K562 (cell line): ENCODE results near the gene WNT7A. TPM values are rescaled to one million over a fixed set of nuclear protein-coding genes. Genes with fewer than 3 reads are reported as not detected.

Source experiments
- ATAC-seq: fragments of 200-7000 bp; cut with Tn5 transposase; 3 replicates; pipeline ENCODE4 v1.9.1; 2020; ENCODE audit warnings: moderate library complexity
- BruUV-seq: library from RNA; stranded (reverse); fragments of 400-500 nt; replicated peaks from 2 replicates; lab custom pipeline; 2021; lab: Mats Ljungman, UMichigan
- CTCF ChIA-PET: fragments of 300-600 bp; formaldehyde crosslinking; extraction: SDS; loops from one replicate; lab custom pipeline; 2021; ENCODE audit warnings: low intra/inter-chr PET ratio; lab: Yijun Ruan, JAX
- POLR2A ChIA-PET: fragments of 300-600, 350-650 bp; sonication (Branson Sonifier 250); formaldehyde crosslinking; extraction: SDS; loops from one replicate; lab custom pipeline; 2021; ENCODE audit warnings: antibody characterized with exemption, inconsistent platforms; lab: Yijun Ruan, JAX
- DNase-seq, 4 experiments: peaks; one replicate each; pipeline versions ENCODE4 v3.0.0 to v3.0.0-alpha.2; 2011 to 2018; ENCODE audit warnings: low spot score in 3 of 4, mixed read lengths in 3 of 4; ENCODE audit errors: extremely low read depth in 1 of 4
- FAIRE-seq: peaks from 2 replicates; lab custom pipeline; 2011; peaks lifted over from hg19 to GRCh38; lab: Jason Lieb, UNC
- H2AFZ ChIP-seq: 2 replicates; pipeline ENCODE4 v1.6.0; 2011; ENCODE audit warnings: low read depth, low read length, control low read depth, inconsistent platforms
- H3K27ac ChIP-seq: fragments of 200-600 bp; 3 replicates; pipeline ENCODE4 v1.8.0; 2011; ENCODE audit warnings: low read depth, mild to moderate bottlenecking, control low read depth, inconsistent platforms, low read length, moderate library complexity, mixed read lengths; ENCODE audit errors: extremely low read depth
- H3K27me3 ChIP-seq, 2 experiments: fragments of 300-600 bp in 1 of 2; 2 replicates in 1 of 2; 3 replicates in 1 of 2; pipeline versions ENCODE4 v1.6.0 to v1.8.0; 2011; ENCODE audit warnings: inconsistent platforms in 2 of 2, low read length in 2 of 2, mild to moderate bottlenecking in 1 of 2, mixed read lengths in 1 of 2, moderate library complexity in 1 of 2; ENCODE audit not compliant: control insufficient read depth in 2 of 2, insufficient read depth in 2 of 2
- H3K36me3 ChIP-seq: fragments of 300-600 bp; 3 replicates; pipeline ENCODE4 v1.8.0; 2011; ENCODE audit warnings: mild to moderate bottlenecking, low read length, inconsistent platforms; ENCODE audit not compliant: control insufficient read depth, insufficient read depth
- H3K4me1 ChIP-seq, 2 experiments: fragments of 200-600 bp in 1 of 2; replicated peaks in 1 of 2; 2 replicates in 1 of 2; 3 replicates in 1 of 2; pipeline versions ENCODE4 v1.5.1 to v1.8.0; 2011; ENCODE audit warnings: inconsistent platforms in 2 of 2, low read length in 2 of 2, mild to moderate bottlenecking in 1 of 2, mixed read lengths in 1 of 2, moderate library complexity in 1 of 2; ENCODE audit not compliant: control insufficient read depth in 2 of 2, insufficient read depth in 2 of 2
- H3K4me2 ChIP-seq: 2 replicates; pipeline ENCODE4 v1.6.1; 2011; ENCODE audit warnings: low read length, control low read depth, inconsistent platforms, mixed read lengths; ENCODE audit not compliant: insufficient read depth
- H3K4me3 ChIP-seq: fragments of 200-600 bp; sonication (generic), shearing (Covaris generic); 2 replicates; pipeline ENCODE4 v1.5.1; 2016; ENCODE audit warnings: control low read depth, inconsistent platforms
- H3K79me2 ChIP-seq: fragments of 200-600 bp; 3 replicates; pipeline ENCODE4 v1.8.0; 2011; ENCODE audit warnings: low read length, inconsistent platforms; ENCODE audit not compliant: control insufficient read depth, insufficient read depth
- H3K9ac ChIP-seq, 2 experiments: 2 replicates each; pipeline versions ENCODE4 v1.6.0 to v1.6.1; 2011; ENCODE audit warnings: low read depth in 2 of 2, low read length in 2 of 2, control low read depth in 1 of 2, inconsistent platforms in 1 of 2, mild to moderate bottlenecking in 1 of 2, mixed read lengths in 1 of 2; ENCODE audit not compliant: insufficient read depth in 1 of 2
- H3K9me1 ChIP-seq: one replicate; pipeline ENCODE4 v1.6.0; 2011; ENCODE audit warnings: inconsistent platforms, mild to moderate bottlenecking, low read length, moderate library complexity; ENCODE audit not compliant: control insufficient read depth, insufficient read depth
- H3K9me3 ChIP-seq: replicated peaks from 2 replicates; pipeline ENCODE4 v1.5.1; 2011; ENCODE audit warnings: low read depth, low read length, inconsistent platforms; ENCODE audit not compliant: control insufficient read depth, insufficient read depth
- H4K20me1 ChIP-seq: replicated peaks from 2 replicates; pipeline ENCODE4 v1.6.1; 2011; ENCODE audit warnings: low read length, inconsistent platforms, mixed read lengths; ENCODE audit not compliant: control insufficient read depth, insufficient read depth
- ARID1B ChIP-seq: fragments of 450-650 bp; IDR thresholded peaks from 2 replicates; pipeline ENCODE4 v1.6.1; 2016; ENCODE audit warnings: antibody characterized with exemption, mild to moderate bottlenecking, inconsistent platforms
- BDP1 ChIP-seq: IDR thresholded peaks from 3 replicates; pipeline ENCODE4 v1.6.1; 2011; ENCODE audit not compliant: insufficient read length, insufficient read depth
- GTF2A2 ChIP-seq: IDR thresholded peaks from 2 replicates; pipeline ENCODE4 v1.6.1; 2016; ENCODE audit warnings: mild to moderate bottlenecking, missing genetic modification characterization, missing compliant biosample characterization
- JUN ChIP-seq, 2 experiments: sonication (generic) in 1 of 2; formaldehyde crosslinking in 1 of 2; IDR thresholded peaks; 2 replicates each; pipeline versions ENCODE4 v1.6.1 to v1.8.0; 2012 to 2022; ENCODE audit warnings: borderline replicate concordance in 2 of 2, mild to moderate bottlenecking in 2 of 2, improper control_type of control experiment in 1 of 2, low read depth in 1 of 2, low read length in 1 of 2, missing genetic modification reagents in 1 of 2
- PHB2 ChIP-seq: fragments of 450-650 bp; IDR thresholded peaks from 2 replicates; pipeline ENCODE4 v1.6.1; 2017; ENCODE audit warnings: low read depth
- RBFOX2 ChIP-seq: fragments of 200-400 bp; formaldehyde crosslinking; IDR thresholded peaks from 2 replicates; pipeline ENCODE4 v1.6.1; 2017; ENCODE audit warnings: low read depth, mild to moderate bottlenecking, low read length, moderate library complexity
- XRCC5 ChIP-seq: fragments of 200-400 bp; formaldehyde crosslinking; IDR thresholded peaks from 2 replicates; pipeline ENCODE4 v1.6.1; 2017; ENCODE audit warnings: low read depth, mild to moderate bottlenecking, low read length
- ZNF175 ChIP-seq: fragments of 200-800 bp; sonication (Bioruptor generic); IDR thresholded peaks from 2 replicates; pipeline ENCODE4 v1.6.1; 2016; ENCODE audit warnings: low read depth, mild to moderate bottlenecking, missing genetic modification characterization, missing compliant biosample characterization
- ZNF282 ChIP-seq: sonication (generic); formaldehyde crosslinking; IDR thresholded peaks from 2 replicates; pipeline ENCODE4 v1.8.1; 2023; ENCODE audit warnings: missing genetic modification reagents
- WGBS: fragments of 100-300 bp; shearing (Covaris generic); methylation state at CpG from one replicate; pipeline ENCODE4 v1.1.6; 2016; ENCODE audit warnings: low coverage, mixed read lengths; ENCODE audit not compliant: insufficient coverage; ENCODE audit errors: missing lambda C conversion rate; 5-methylcytosine and 5-hydroxymethylcytosine counted together
- in situ Hi-C: fragments of 300-500 bp; cut with MboI; formaldehyde crosslinking; loops from 4 replicates; pipeline ENCODE4 v1.15.0; 2018; ENCODE audit warnings: inconsistent platforms, mixed read lengths
- intact Hi-C: fragments of 100-400 bp; cut with micrococcal nuclease; formaldehyde crosslinking; loops from 2 replicates; pipeline ENCODE4 v1.14.2; 2022
- polyA plus RNA-seq, 8 experiments: library from polyadenylated mRNA; depleted of rRNA in 4 of 8; stranded (reverse) in 5 of 8; unstranded in 3 of 8; fragments of >200 nt; fragmentation: Nextera tagmentation in 2 of 8; fragmentation: Illumina TruSeq in 1 of 8; extraction: Ambion mirVana in 2 of 8; extraction: Trizol in 1 of 8; gene quantifications; 2 replicates each; pipeline versions ENCODE4 v1.2.1 to v1.2.3, GENCODE V29; 2011 to 2014; ENCODE audit warnings: inconsistent platforms in 1 of 8, missing spikeins in 1 of 8
- total RNA-seq, 7 experiments: library from RNA; depleted of rRNA in 6 of 7; stranded (reverse); fragments of >200 nt in 6 of 7; fragmentation: Illumina TruSeq in 2 of 7; extraction: Trizol in 2 of 7; gene quantifications; 2 replicates each; pipeline versions ENCODE4 v1.2.1 to v1.2.3, GENCODE V29; 2011 to 2021; ENCODE audit warnings: low replicate concordance in 1 of 7
- TF ChIP-seq, protein P1 (sequence below): fragments of 250-450 bp; sonication (Bioruptor Pico); IDR thresholded peaks from 2 replicates; pipeline ENCODE4 v1.4.0; 2020; ENCODE audit warnings: mild to moderate bottlenecking, moderate library complexity
- TF ChIP-seq, protein P2 (sequence below): fragments of 450-650 bp; formaldehyde crosslinking; IDR thresholded peaks from 2 replicates; pipeline ENCODE4 v1.4.0; 2020; ENCODE audit warnings: mild to moderate bottlenecking
- TF ChIP-seq, protein P3 (sequence below): sonication (generic); formaldehyde crosslinking; IDR thresholded peaks from 2 replicates; pipeline ENCODE4 v1.8.1; 2023; ENCODE audit warnings: mild to moderate bottlenecking, missing genetic modification reagents

Gene WNT7A
- total and polyA plus RNA-seq, 9 of the 15 experiments (the other 6 are each of a cell fraction or from before 2014, with no cell fraction given): 0.03 TPM; not detected in 8

DNA sequence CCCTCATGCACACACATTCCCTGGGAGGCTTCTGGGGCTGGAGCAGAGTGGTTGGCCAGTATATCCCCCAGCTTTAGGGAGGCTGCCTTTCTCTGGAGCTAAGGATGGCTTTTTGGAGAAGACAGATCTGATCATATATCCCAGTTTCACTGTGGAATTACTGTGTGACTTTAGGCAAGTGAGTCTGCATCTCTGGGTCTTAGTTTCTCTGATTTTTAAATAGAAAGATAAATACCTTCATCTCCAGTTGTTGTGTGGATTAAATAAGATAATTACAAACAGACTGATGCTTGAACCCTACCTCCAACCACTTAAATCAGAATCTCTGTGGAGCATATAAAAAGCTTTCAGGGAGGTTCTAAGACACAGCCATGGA, 11.1 kb upstream of the WNT7A start (continued):
- TF ChIP-seq, protein P1, sequence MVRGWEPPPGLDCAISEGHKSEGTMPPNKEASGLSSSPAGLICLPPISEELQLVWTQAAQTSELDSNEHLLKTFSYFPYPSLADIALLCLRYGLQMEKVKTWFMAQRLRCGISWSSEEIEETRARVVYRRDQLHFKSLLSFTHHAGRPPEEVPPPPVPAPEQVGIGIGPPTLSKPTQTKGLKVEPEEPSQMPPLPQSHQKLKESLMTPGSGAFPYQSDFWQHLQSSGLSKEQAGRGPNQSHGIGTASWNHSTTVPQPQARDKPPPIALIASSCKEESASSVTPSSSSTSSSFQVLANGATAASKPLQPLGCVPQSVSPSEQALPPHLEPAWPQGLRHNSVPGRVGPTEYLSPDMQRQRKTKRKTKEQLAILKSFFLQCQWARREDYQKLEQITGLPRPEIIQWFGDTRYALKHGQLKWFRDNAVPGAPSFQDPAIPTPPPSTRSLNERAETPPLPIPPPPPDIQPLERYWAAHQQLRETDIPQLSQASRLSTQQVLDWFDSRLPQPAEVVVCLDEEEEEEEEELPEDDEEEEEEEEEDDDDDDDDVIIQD (CRISPR knock-in tag): no peak
- TF ChIP-seq, protein P2, sequence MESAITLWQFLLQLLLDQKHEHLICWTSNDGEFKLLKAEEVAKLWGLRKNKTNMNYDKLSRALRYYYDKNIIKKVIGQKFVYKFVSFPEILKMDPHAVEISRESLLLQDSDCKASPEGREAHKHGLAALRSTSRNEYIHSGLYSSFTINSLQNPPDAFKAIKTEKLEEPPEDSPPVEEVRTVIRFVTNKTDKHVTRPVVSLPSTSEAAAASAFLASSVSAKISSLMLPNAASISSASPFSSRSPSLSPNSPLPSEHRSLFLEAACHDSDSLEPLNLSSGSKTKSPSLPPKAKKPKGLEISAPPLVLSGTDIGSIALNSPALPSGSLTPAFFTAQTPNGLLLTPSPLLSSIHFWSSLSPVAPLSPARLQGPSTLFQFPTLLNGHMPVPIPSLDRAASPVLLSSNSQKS: 0 out of 2 replicates have a peak, but pooled peaks have one; percentile 52
- TF ChIP-seq BDP1 (no peak), XRCC5 (no peak), RBFOX2 (peak; percentile 4; the same call in 1 of the 2 replicates)

DNA sequence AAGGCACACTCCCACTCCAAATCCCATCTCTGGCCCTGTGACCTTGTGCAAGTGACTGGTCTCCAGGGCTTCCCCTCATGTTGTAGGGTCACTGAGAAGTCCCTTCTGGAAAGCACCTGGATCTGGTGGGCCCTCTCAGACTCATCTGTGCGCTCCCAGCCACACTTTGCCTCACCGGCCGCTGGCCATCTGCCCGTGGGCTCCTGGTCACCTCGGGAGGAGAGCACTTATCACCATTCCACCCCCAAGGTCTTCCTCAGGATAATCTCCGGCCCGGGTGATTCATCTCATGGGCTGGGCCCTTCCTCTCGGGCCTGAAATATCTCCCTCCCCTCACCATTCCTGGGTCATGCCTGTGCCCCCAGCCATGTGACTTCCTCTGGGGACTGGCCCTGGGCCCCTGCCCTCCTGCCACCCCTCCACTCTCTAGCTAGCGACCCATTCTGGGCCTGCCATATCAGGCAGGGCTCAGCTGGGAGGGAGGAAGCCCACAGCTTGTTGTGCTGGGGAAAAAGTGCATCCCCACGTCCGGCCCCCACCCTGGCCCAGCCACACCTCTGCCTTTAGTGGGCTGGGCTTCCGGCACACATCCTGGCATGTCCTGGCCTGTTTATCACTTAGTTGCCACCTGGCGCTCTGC, 10.6 kb upstream of the WNT7A start:
- peak; percentile 75 for FAIRE-seq
- TF ChIP-seq, protein P3, sequence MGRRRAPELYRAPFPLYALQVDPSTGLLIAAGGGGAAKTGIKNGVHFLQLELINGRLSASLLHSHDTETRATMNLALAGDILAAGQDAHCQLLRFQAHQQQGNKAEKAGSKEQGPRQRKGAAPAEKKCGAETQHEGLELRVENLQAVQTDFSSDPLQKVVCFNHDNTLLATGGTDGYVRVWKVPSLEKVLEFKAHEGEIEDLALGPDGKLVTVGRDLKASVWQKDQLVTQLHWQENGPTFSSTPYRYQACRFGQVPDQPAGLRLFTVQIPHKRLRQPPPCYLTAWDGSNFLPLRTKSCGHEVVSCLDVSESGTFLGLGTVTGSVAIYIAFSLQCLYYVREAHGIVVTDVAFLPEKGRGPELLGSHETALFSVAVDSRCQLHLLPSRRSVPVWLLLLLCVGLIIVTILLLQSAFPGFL (CRISPR knock-in tag): no peak
- TF ChIP-seq PHB2 (no peak), JUN (IDR thresholded peaks at IDR 0.05; ENCODE audit: borderline replicate concordance, low read depth, low read length) (peak; percentile 69; the same call in 1 of the 2 replicates), JUN (CRISPR knock-in tag; IDR thresholded peaks at IDR 0.05; ENCODE audit: borderline replicate concordance) (no peak), ARID1B (peak; percentile 76), GTF2A2 (tag) (no peak), ZNF282 (CRISPR knock-in tag) (no peak), ZNF175 (CRISPR knock-in tag) (peak; percentile 68; the same call in 1 of the 2 replicates)
- TF ChIP-seq, protein P1 (CRISPR knock-in tag): no peak

More for the DNA sequence above, 10.6 kb upstream of the WNT7A start:
- 4% methylated on average over 13 of the region's 13 CpGs for WGBS
- POLR2A ChIA-PET: interaction anchor here (0.6 kb wide), 2 partner anchors 179 to 206 kb away, joined by 3 read pairs; no protein-coding TSS in a partner anchor
- H3K27me3 ChIP-seq: peaks cover 0 to 18% of the 10 kb centered on the region in 2 experiments; a peak in 3 of 5 replicates
- ATAC-seq (peak; percentile 21), DNase-seq (peak; percentile 58 to 80 (median 68))
- CTCF ChIA-PET: interaction anchor here (1.2 kb wide), 1 partner anchor 232 kb away, joined by 3 read pairs; no protein-coding TSS in a partner anchor
- peak overlapping the region; percentile 56 for H3K4me2 ChIP-seq
- H3K9ac ChIP-seq: peak overlapping the region; percentile 5 to 82; a peak in 3 of 4 replicates
- no peaks in the 10 kb centered on the region for H3K79me2 ChIP-seq
- intact Hi-C loops: loop anchor here (10.0 kb wide), 4 partner anchors 374 to 604 kb away; no protein-coding TSS in a partner anchor
- no peaks in the 10 kb centered on the region for H4K20me1 ChIP-seq
- H3K27ac ChIP-seq: peak overlapping the region; percentile 38; the same call in 2 of the 3 replicates
- peak overlapping the region; percentile 66 for H2AFZ ChIP-seq
- H3K9me1 ChIP-seq: no peaks in the 10 kb centered on the region
- no peaks in the 10 kb centered on the region for H3K36me3 ChIP-seq
- no peaks in the 10 kb centered on the region for H3K9me3 ChIP-seq
- H3K4me3 ChIP-seq: no peak overlapping the region
- BruUV-seq: no TSS peak
- in situ Hi-C loops: no loop called here
- peaks cover 18 to 19% of the 10 kb centered on the region in 2 experiments for H3K4me1 ChIP-seq
